K562 (cell line): ENCODE measurements around the gene PPT1.
"Not testable (repeated sequence)": the region's sequence is repeated elsewhere in the genome, so short reads cannot be mapped to it uniquely, and the experiment has no call there.

Experiments used
- CBFB ChIP-seq: sonication (generic); formaldehyde crosslinking; IDR thresholded peaks from 2 replicates; pipeline ENCODE4 v1.4.0; 2020; ENCODE audit warnings: mild to moderate bottlenecking, missing genetic modification reagents
- CCNT2 ChIP-seq: IDR thresholded peaks from 2 replicates; pipeline ENCODE4 v1.6.1; 2011; ENCODE audit warnings: borderline replicate concordance, low read depth, mild to moderate bottlenecking, moderate library complexity, mixed read lengths, low read length; ENCODE audit not compliant: insufficient read length; ENCODE audit errors: extremely low read depth
- CTCF ChIP-seq, 3 experiments: IDR thresholded peaks in 2 of 3; conservative IDR thresholded peaks in 1 of 3; 2 replicates each; pipeline ENCODE4 v1.5.1; 2011 to 2012; ENCODE audit warnings: low read length in 3 of 3, mild to moderate bottlenecking in 3 of 3, control low read depth in 2 of 3, improper control_type of control experiment in 1 of 3, inconsistent platforms in 1 of 3, low read depth in 1 of 3, mixed read lengths in 1 of 3, moderate library complexity in 1 of 3; ENCODE audit not compliant: insufficient read depth in 2 of 3
- KAT8 ChIP-seq: fragments of 450-650 bp; IDR thresholded peaks from 2 replicates; pipeline ENCODE4 v1.6.1; 2016; ENCODE audit warnings: low read depth, mild to moderate bottlenecking
- MAFF ChIP-seq: IDR thresholded peaks from 2 replicates; pipeline ENCODE4 v1.6.1; 2012; ENCODE audit warnings: low read length, improper control_type of control experiment
- MTA1 ChIP-seq: fragments of 450-650 bp; IDR thresholded peaks from 2 replicates; pipeline ENCODE4 v1.6.1; 2017; ENCODE audit warnings: borderline replicate concordance
- POLR2A ChIP-seq: fragments of 450-650 bp; conservative IDR thresholded peaks from 2 replicates; pipeline ENCODE4 v1.6.1; 2016
- POLR2AphosphoS5 ChIP-seq: IDR thresholded peaks from 2 replicates; pipeline ENCODE4 v1.6.1; 2011; ENCODE audit warnings: mild to moderate bottlenecking, low read depth, low read length, moderate library complexity; ENCODE audit not compliant: control insufficient read depth, insufficient read depth
- RFX1 ChIP-seq: fragments of 450-650 bp; IDR thresholded peaks from 2 replicates; pipeline ENCODE4 v1.6.1; 2016; ENCODE audit warnings: mild to moderate bottlenecking, moderate library complexity
- TCF7L2 ChIP-seq: fragments of 150-350 bp; IDR thresholded peaks from 2 replicates; pipeline ENCODE4 v1.6.1; 2016; ENCODE audit warnings: low read depth, mild to moderate bottlenecking, low read length, moderate library complexity
- U2AF1 ChIP-seq: fragments of 200-400 bp; formaldehyde crosslinking; optimal IDR thresholded peaks from 2 replicates; pipeline ENCODE3; 2017; ENCODE audit warnings: mild to moderate bottlenecking, low read depth, low read length, moderate library complexity
- ZBTB11 ChIP-seq, 3 experiments: fragments of 200-800 bp in 1 of 3; fragments of 250-450 bp in 1 of 3; fragments of 450-650 bp in 1 of 3; sonication (Bioruptor Pico) in 1 of 3; sonication (Bioruptor generic) in 1 of 3; formaldehyde crosslinking in 1 of 3; IDR thresholded peaks; 2 replicates each; pipeline versions ENCODE4 v1.6.1 to v1.8.0; 2016 to 2022; ENCODE audit warnings: mild to moderate bottlenecking in 2 of 3, missing genetic modification characterization in 2 of 3, missing compliant biosample characterization in 1 of 3, moderate library complexity in 1 of 3
- ZNF121 ChIP-seq: sonication (generic); formaldehyde crosslinking; conservative IDR thresholded peaks from 2 replicates; pipeline ENCODE4 v1.8.0; 2022; ENCODE audit warnings: missing genetic modification reagents
- ZNF274 ChIP-seq: IDR thresholded peaks from 2 replicates; pipeline ENCODE4 v1.6.1; 2011; ENCODE audit warnings: low read depth, mild to moderate bottlenecking, low read length, moderate library complexity, borderline replicate concordance

- TF ChIP-seq KAT8; MTA1; ZNF121; POLR2A; POLR2AphosphoS5; CCNT2; MAFF; RFX1; U2AF1; CTCF (IDR thresholded peaks at IDR 0.05 in 2 of 3, conservative IDR thresholded peaks at IDR 0.05 in 1 of 3; ENCODE audit: insufficient read depth in 2 of 3, low read depth in 1 of 3, low read length in 3 of 3); TCF7L2; ZNF274; CBFB; ZBTB11 (CRISPR knock-in tag; IDR thresholded peaks at IDR 0.05): not testable (repeated sequence)
Measured at GRCh38 chr1:40037254-40037653, 59.8 kb downstream of the PPT1 start.
